MM.1S (cell line): ENCODE data around the gene HMGN2.
"Not testable (repeated sequence)": the region's sequence is repeated elsewhere in the genome, so short reads cannot be mapped to it uniquely, and the experiment has no call there.

Source experiments
- EZH2 ChIP-seq: fragments of 300-600 bp; sonication (generic); optimal IDR thresholded peaks from 2 replicates; pipeline ENCODE3; 2017; ENCODE audit warnings: low read depth, mild to moderate bottlenecking, antibody characterized with exemption, low read length, mixed read lengths
- TF ChIP-seq, protein P1 (sequence below): fragments of 300-600 bp; sonication (generic); IDR thresholded peaks from 2 replicates; pipeline ENCODE4 v1.5.1; 2016; ENCODE audit warnings: antibody characterized with exemption, low read length, mixed read lengths

DNA sequence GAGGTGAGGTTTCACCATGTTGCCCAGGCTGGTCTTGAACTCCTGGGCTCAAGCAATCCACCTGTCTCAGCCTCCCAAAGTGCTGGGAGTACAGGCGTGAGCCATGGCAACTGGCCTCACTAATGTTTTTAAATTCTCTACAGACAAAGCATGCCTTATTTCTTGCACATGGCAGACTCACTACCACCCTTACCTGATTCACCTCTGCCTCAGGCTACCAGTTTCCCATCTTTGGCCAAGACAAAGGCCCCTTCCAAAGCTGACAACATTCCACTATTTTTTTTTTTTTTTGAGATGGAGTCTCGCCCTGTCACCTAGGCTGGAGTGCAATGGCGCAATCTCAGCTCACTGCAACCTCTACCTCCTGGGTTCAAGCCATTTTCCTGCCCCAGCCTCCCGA, 43.6 kb downstream of the HMGN2 start:
- TF ChIP-seq, protein P1, sequence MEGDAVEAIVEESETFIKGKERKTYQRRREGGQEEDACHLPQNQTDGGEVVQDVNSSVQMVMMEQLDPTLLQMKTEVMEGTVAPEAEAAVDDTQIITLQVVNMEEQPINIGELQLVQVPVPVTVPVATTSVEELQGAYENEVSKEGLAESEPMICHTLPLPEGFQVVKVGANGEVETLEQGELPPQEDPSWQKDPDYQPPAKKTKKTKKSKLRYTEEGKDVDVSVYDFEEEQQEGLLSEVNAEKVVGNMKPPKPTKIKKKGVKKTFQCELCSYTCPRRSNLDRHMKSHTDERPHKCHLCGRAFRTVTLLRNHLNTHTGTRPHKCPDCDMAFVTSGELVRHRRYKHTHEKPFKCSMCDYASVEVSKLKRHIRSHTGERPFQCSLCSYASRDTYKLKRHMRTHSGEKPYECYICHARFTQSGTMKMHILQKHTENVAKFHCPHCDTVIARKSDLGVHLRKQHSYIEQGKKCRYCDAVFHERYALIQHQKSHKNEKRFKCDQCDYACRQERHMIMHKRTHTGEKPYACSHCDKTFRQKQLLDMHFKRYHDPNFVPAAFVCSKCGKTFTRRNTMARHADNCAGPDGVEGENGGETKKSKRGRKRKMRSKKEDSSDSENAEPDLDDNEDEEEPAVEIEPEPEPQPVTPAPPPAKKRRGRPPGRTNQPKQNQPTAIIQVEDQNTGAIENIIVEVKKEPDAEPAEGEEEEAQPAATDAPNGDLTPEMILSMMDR, result not testable (repeated sequence)
- not testable (repeated sequence) for TF ChIP-seq EZH2
